GM19455 (cell line): Measurements from ENCODE around the gene ZNF728.
"Not testable (repeated sequence)": the region's sequence is repeated elsewhere in the genome, so short reads cannot be mapped to it uniquely, and the experiment has no call there.

Source experiments
- ATAC-seq: cut with Tn5 transposase; IDR thresholded peaks from one replicate; pipeline ENCODE4 v1.9.1; 2021; ENCODE audit not compliant: unreplicated experiment

Gene ZNF728

DNA sequence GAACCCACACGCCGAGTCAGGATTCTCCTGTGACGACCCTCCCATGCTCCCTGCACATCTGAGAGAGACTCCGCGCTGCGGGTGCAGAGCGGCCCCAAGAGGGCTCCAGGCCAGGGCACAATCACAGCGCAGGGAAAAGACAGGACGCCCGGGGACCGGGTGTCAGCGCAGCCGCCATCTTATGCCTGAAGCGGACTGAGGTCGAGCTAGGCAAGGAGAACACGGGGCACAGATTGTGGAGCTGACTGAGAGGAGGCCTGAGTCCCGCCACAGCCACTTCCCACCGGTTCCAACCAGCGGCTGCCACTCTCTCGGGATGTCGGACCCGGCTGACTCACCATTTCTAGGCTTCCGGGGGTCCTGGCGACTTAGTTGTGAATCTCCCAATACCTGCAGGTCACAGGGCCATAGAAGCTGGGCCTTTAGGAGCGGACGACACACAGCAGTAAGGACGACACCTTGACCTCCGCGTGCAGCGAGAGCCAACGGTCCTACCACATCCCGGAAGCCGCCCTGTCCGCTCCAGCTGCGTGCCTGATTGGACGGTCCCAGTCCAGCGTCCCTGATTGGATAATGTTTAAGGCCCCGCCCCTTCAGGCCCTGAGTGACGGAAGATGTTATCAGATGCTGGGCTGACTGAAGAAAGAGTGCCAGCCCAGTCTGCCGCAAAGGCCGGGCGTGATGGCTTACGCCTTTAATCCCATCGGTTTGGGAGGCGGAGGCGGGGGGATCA lies at the start of gene ZNF728:
Gene ZNF728 (minus strand): TSS at position 487 of the 733 bp plus-strand sequence. CDS start 146 bp downstream, at position 341.
- ATAC-seq = no peak

- no peak for ATAC-seq
Measured at GRCh38 chr19:23052349-23052748, 49.4 kb upstream of the ZNF728 start.

- ATAC-seq = no peak
Measured at GRCh38 chr19:23049256-23049655, 46.3 kb upstream of the ZNF728 start.

DNA sequence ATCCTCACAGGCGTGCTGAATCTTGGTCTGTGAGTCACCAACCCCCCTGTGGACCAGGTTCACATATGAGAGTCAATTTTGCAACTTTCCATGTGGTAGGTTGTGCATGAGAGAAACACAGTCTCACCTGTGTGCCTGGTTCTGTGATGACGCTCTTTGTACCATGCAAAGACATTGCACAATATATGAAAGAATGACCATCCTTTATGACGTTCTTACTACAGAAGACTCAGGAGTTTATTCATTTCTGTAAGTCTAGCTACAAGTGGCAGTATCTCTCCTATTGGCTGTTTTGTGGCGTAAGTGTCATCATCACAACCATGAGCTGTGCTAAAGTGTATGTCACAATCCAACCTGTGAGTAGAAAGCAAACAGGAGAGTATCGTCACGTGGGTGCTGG lies 43.8 kb upstream of the ZNF728 start:
- no peak for ATAC-seq

DNA sequence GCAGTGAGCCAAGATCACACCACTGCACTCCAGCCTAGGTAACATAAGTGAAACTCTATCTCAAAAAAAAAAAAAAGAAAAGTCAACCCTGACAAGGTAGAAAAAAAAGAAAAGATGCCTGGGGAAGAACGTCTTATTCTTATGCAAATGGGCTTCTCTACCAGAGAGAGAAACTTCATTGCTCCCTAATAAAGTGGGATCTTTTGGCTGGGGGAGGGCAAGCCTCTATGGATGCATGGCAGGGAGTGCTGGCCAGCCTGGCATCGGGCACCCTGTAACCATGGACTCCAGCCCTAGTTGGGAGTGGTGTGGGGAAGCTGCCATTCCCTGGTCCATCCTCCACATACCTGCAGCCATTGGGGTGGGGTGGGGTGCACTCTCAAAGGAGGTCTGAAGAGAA lies 30.7 kb upstream of the ZNF728 start:
- no peak for ATAC-seq

- ATAC-seq = no peak
Measured at GRCh38 chr19:23015660-23016059, 12.7 kb upstream of the ZNF728 start.

DNA sequence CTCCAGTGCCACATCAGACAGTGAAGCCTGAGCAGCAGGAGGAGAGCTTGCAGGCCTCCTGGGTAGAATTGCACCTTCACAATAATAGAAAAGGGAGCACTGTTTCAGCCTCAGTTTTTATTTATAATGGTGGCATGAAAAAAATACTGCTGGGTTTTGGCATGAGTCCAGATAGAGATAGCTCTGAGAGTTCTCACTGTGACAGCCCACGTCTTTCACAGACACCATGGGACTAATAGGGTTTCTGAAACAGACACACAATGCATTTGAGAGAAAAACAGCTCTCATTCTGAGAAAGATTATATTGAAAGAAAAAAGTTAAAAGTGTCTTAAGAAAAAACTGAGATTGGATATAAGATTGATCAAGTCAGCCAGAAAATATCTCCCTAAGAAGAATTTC lies 8.0 kb downstream of the ZNF728 start:
- not testable (repeated sequence) for ATAC-seq

- no peak for ATAC-seq
Measured at GRCh38 chr19:22976248-22976647, 26.7 kb downstream of the ZNF728 start.

DNA sequence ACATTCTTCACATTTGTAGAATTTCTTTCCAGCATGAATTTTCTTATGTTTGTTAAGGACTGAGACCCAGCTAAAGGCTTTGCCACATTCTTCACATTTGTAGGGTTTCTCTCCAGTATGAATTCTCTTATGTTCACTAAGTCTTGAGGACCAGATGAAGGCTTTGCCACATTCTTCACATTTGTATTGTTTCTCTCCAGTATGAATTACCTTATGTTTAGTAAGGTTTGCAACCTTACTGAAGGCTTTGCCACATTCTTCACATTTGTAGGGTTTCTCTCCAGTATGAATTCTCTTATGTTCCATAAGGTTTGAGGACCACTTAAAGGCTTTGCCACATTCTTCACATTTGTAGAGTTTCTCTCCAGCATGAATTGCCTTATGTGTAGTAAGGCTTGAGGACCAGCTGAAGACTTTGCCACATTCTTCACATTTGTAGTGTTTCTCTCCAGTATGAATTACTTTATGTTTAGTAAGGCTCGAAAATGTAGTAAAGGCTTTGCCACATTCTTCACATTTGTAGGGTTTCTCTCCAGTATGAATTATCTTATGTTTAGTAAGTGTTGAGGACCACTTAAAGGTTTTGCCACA lies 27.3 kb downstream of the ZNF728 start:
- ATAC-seq = not testable (repeated sequence)

- no peak for ATAC-seq
Measured at GRCh38 chr19:22945560-22945959, 57.4 kb downstream of the ZNF728 start.

- ATAC-seq = no peak
Measured at GRCh38 chr19:22935151-22935550, 67.8 kb downstream of the ZNF728 start.

- not testable (repeated sequence) for ATAC-seq
Measured at GRCh38 chr19:22927576-22927975, 75.4 kb downstream of the ZNF728 start.

GRCh38 chr19:22925181-22925580 lies 77.8 kb downstream of the ZNF728 start:
- not testable (repeated sequence) for ATAC-seq
